Activated naive CD8-positive, alpha-beta T cell treated with anti-CD3 and anti-CD28 coated beads, Interleukin-2, amount 50 U/mL, for 16 hours (primary cell): ENCODE measurements around the gene ALG9.
"Not testable (repeated sequence)": the region's sequence is repeated elsewhere in the genome, so short reads cannot be mapped to it uniquely, and the experiment has no call there.

Experiments used
- DNase-seq: peaks from one replicate; pipeline ENCODE4 v3.0.0-alpha.2; 2020; ENCODE audit warnings: low read depth, low spot score

Gene ALG9

GRCh38 chr11:111795334-111795985, 75.9 kb downstream of the ALG9 start:
- DNase-seq: no peak

- DNase-seq: no peak
Observed at GRCh38 chr11:111793863-111794262, 77.5 kb downstream of the ALG9 start.

GRCh38 chr11:111792955-111793500, 78.4 kb downstream of the ALG9 start:
- DNase-seq: no peak

- DNase-seq: no peak
Observed at GRCh38 chr11:111792314-111792713, 79.1 kb downstream of the ALG9 start.

- no peak for DNase-seq
Observed at GRCh38 chr11:111788464-111788863, 82.9 kb downstream of the ALG9 start.

GRCh38 chr11:111788051-111788450, 83.3 kb downstream of the ALG9 start:
- DNase-seq: no peak

GRCh38 chr11:111785886-111786412, 85.4 kb downstream of the ALG9 start:
- DNase-seq: no peak

- no peak for DNase-seq
Observed at GRCh38 chr11:111785076-111785475, 86.3 kb downstream of the ALG9 start.

GRCh38 chr11:111784311-111784710, 87.1 kb downstream of the ALG9 start:
- not testable (repeated sequence) for DNase-seq

- DNase-seq: no peak
Observed at GRCh38 chr11:111782109-111782741, 89.2 kb downstream of the ALG9 start.

- DNase-seq: no peak
Observed at GRCh38 chr11:111779118-111779517, 92.3 kb downstream of the ALG9 start.

GRCh38 chr11:111778047-111778558, 93.3 kb downstream of the ALG9 start:
- DNase-seq: no peak

- DNase-seq: no peak
Observed at GRCh38 chr11:111777094-111778046, 94.0 kb downstream of the ALG9 start.

GRCh38 chr11:111776398-111777093, 94.8 kb downstream of the ALG9 start:
- DNase-seq: no peak

GRCh38 chr11:111774955-111775710, 96.2 kb downstream of the ALG9 start:
- DNase-seq: no peak

GRCh38 chr11:111772535-111772934, 98.8 kb downstream of the ALG9 start:
- DNase-seq: no peak

GRCh38 chr11:111771205-111771604, 100.2 kb downstream of the ALG9 start:
- not testable (repeated sequence) for DNase-seq

GRCh38 chr11:111770581-111771134, 100.7 kb downstream of the ALG9 start:
- DNase-seq: no peak

GRCh38 chr11:111766834-111767142, 104.6 kb downstream of the ALG9 start:
- DNase-seq: no peak
